ENCODE measurements around the gene FZD7. TPM values are rescaled to one million over a fixed set of nuclear protein-coding genes. Genes with fewer than 3 reads are reported as not detected.

The FZD7 gene
- polyA plus RNA-seq, 1 donor (not counting 4 experiments of a cell fraction or from before 2014, with no cell fraction given): 1.3 TPM

DNA sequence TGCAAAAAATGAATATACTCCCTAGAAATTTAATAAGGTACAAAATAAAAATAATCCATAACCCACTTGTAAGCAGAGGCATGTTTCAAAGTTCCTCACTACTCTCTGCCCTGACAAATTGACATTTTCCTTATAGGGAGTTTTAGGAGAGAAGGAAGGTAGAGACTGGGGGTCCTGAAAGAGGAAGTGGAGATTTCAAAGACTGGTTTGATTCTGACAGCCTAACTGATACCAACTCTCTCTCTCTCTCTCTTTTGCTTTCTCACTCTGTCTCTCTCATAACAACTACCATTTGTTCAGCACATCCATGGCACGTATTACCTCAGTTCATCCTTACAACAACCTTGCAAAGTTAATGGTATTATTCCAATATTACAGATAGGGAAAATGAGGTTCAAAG lies 18.6 kb downstream of the FZD7 start:
- Histone ChIP-seq H4K20me1 (ENCODE audit: control insufficient read depth, extremely low read depth, insufficient read depth, low read length) (no peaks in the 10 kb centered on the region), H3K4me3 (ENCODE audit: control insufficient read depth in 2 of 3, extremely low read depth in 1 of 3, insufficient read depth in 2 of 3, low read depth in 1 of 3, low read length in 3 of 3) (no peak overlapping the region), H3K9me1 (ENCODE audit: control insufficient read depth, extremely low read depth, insufficient read depth, low read length) (no peaks in the 10 kb centered on the region), H3K4me2 (ENCODE audit: control insufficient read depth, extremely low read depth, insufficient read depth, low read depth, low read length) (no peak overlapping the region), H3K4me1 (ENCODE audit: control insufficient read depth, extremely low read depth, insufficient read depth, low read length) (no peaks in the 10 kb centered on the region), H3K27me3 (ENCODE audit: control insufficient read depth, extremely low read depth, insufficient read depth, low read length) (peaks cover 8% of the 10 kb centered on the region), H3K79me2 (ENCODE audit: control insufficient read depth, insufficient read depth, low read length) (no peaks in the 10 kb centered on the region), H3K9me3 (ENCODE audit: control insufficient read depth, low read depth, low read length) (no peaks in the 10 kb centered on the region), H3K9ac (ENCODE audit: control insufficient read depth, extremely low read depth, insufficient read depth, low read length) (no peak overlapping the region), H3K36me3 (ENCODE audit: control insufficient read depth in 2 of 2, extremely low read depth in 1 of 2, insufficient read depth in 2 of 2, low read length in 2 of 2) (no peaks in the 10 kb centered on the region), H3K27ac (ENCODE audit: control insufficient read depth, insufficient read depth, low read length) (no peak overlapping the region), H2AFZ (ENCODE audit: control insufficient read depth, low read length) (no peak overlapping the region)
- DNase-seq (ENCODE audit: low read depth, low spot score): no peak
- no peak for TF ChIP-seq EZH2 (IDR thresholded peaks at IDR 0.05; ENCODE audit: low read length)
- TF ChIP-seq CTCF (optimal IDR thresholded peaks at IDR 0.05 in 1 of 3, IDR thresholded peaks at IDR 0.05 in 1 of 3, conservative IDR thresholded peaks at IDR 0.05 in 1 of 3; ENCODE audit: extremely low read depth in 1 of 3, insufficient read depth in 2 of 3, low read length in 3 of 3): no peak
- dilution Hi-C loops (cut with MboI; ENCODE audit: extremely low pct_ligation_motif_present, low sequenced_read_pairs): no loop called here
- FAIRE-seq: no peak

DNA sequence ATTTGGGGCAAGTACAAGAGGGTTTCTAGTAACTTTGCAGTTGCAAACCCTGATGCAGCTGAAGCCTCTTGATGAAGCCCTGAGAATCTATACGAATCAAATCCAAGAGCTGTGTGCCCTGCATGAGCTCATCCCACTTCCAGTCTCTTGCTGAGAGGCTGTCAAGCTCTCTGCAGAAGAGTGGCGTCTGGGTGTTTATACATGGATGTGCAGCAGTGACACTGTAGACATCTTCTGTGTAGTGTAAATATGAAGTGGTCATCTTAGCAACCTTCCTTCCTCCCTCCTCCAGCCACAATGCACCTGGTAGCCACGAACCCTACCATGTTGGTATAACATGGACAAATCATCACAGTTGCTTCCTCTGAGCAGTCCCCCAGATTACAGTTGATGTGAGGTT lies 21.0 kb downstream of the FZD7 start:
- no peak overlapping the region for H3K27ac ChIP-seq (ENCODE audit: control insufficient read depth, insufficient read depth, low read length)
- no peak overlapping the region for H3K4me3 ChIP-seq (ENCODE audit: control insufficient read depth in 2 of 3, extremely low read depth in 1 of 3, insufficient read depth in 2 of 3, low read depth in 1 of 3, low read length in 3 of 3)
- no peaks in the 10 kb centered on the region for H3K36me3 ChIP-seq (ENCODE audit: control insufficient read depth in 2 of 2, extremely low read depth in 1 of 2, insufficient read depth in 2 of 2, low read length in 2 of 2)
- no peaks in the 10 kb centered on the region for H3K79me2 ChIP-seq (ENCODE audit: control insufficient read depth, insufficient read depth, low read length)
- no peaks in the 10 kb centered on the region for H4K20me1 ChIP-seq (ENCODE audit: control insufficient read depth, extremely low read depth, insufficient read depth, low read length)
- H3K9me3 ChIP-seq (ENCODE audit: control insufficient read depth, low read depth, low read length): no peaks in the 10 kb centered on the region
- no peaks in the 10 kb centered on the region for H3K4me1 ChIP-seq (ENCODE audit: control insufficient read depth, extremely low read depth, insufficient read depth, low read length)
- DNase-seq (ENCODE audit: low read depth, low spot score) (no peak), FAIRE-seq (no peak)
- H3K27me3 ChIP-seq (ENCODE audit: control insufficient read depth, extremely low read depth, insufficient read depth, low read length): peaks cover 8% of the 10 kb centered on the region
- H3K9me1 ChIP-seq (ENCODE audit: control insufficient read depth, extremely low read depth, insufficient read depth, low read length): no peaks in the 10 kb centered on the region
- H3K9ac ChIP-seq (ENCODE audit: control insufficient read depth, extremely low read depth, insufficient read depth, low read length): no peak overlapping the region
- no peak overlapping the region for H3K4me2 ChIP-seq (ENCODE audit: control insufficient read depth, extremely low read depth, insufficient read depth, low read depth, low read length)
- TF ChIP-seq CTCF (optimal IDR thresholded peaks at IDR 0.05 in 1 of 3, IDR thresholded peaks at IDR 0.05 in 1 of 3, conservative IDR thresholded peaks at IDR 0.05 in 1 of 3; ENCODE audit: extremely low read depth in 1 of 3, insufficient read depth in 2 of 3, low read length in 3 of 3): no peak
- TF ChIP-seq EZH2 (IDR thresholded peaks at IDR 0.05; ENCODE audit: low read length): no peak
- dilution Hi-C loops (cut with MboI; ENCODE audit: extremely low pct_ligation_motif_present, low sequenced_read_pairs): no loop called here
- H2AFZ ChIP-seq (ENCODE audit: control insufficient read depth, low read length): no peak overlapping the region

Data from keratinocyte (primary cell).